GM18505 (cell line): ENCODE measurements around the gene PLCXD1.
"Not testable (repeated sequence)": the region's sequence is repeated elsewhere in the genome, so short reads cannot be mapped to it uniquely, and the experiment has no call there.

Experiments
- ATAC-seq: cut with Tn5 transposase; IDR thresholded peaks from one replicate; pipeline ENCODE4 v1.9.1; 2021; ENCODE audit not compliant: unreplicated experiment
- POLR2A ChIP-seq: IDR thresholded peaks from 4 replicates; pipeline ENCODE4 v1.6.1; 2011; ENCODE audit warnings: borderline replicate concordance; ENCODE audit not compliant: insufficient read depth, insufficient read length; ENCODE audit errors: extremely low read depth

PLCXD1 gene

GRCh38 chrX:349196-349595 is 68.0 kb downstream of the PLCXD1 start:
- no peak for TF ChIP-seq POLR2A
- ATAC-seq, result no peak

DNA sequence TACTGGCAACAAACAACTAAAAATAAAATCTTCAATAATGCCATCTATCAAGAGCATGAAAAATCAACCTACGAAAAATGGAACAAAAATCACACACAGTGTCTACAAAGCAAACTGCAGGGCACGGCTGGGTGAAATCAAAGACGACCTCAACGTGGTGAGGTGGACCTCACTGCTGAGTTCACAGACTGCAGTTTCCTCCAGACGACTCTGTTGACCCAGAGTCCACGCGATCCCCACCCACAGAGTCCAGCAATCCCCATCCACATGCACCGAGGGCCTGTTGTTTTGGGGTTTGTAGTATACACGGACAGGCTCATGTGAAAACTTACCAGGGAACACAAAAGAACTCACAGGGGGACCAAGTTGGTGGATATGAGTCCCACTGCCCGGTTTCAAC is 68.5 kb downstream of the PLCXD1 start:
- no peak for TF ChIP-seq POLR2A
- no peak for ATAC-seq

DNA sequence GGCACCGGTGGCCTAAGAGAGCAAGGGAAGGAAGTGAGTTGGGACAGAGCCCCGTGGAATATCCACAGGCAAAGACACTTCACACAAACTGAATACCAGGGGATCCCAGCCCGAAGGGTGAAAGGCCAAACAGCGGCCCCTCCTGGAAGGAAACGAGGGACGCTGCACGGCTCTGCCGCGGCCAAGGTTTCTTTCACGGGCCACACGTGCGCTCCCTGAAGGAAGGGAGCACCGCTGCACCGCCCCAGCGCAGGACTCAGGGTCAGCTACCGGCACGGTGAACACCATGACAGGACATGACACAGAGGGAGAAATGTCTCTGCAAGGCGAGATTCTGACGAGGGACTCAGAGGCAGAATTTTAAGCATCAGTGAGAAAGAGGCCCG is 69.0 kb downstream of the PLCXD1 start:
- no peak for TF ChIP-seq POLR2A
- no peak for ATAC-seq

- no peak for ATAC-seq
- TF ChIP-seq POLR2A, result no peak
Observed at GRCh38 chrX:350534-351323, 69.5 kb downstream of the PLCXD1 start.

- ATAC-seq, result not testable (repeated sequence)
Observed at GRCh38 chrX:351324-351641, 70.1 kb downstream of the PLCXD1 start.

- no peak for TF ChIP-seq POLR2A
- no peak for ATAC-seq
Observed at GRCh38 chrX:351736-352135, 70.6 kb downstream of the PLCXD1 start.

GRCh38 chrX:352181-352580 is 71.0 kb downstream of the PLCXD1 start:
- TF ChIP-seq POLR2A, result no peak
- no peak for ATAC-seq

DNA sequence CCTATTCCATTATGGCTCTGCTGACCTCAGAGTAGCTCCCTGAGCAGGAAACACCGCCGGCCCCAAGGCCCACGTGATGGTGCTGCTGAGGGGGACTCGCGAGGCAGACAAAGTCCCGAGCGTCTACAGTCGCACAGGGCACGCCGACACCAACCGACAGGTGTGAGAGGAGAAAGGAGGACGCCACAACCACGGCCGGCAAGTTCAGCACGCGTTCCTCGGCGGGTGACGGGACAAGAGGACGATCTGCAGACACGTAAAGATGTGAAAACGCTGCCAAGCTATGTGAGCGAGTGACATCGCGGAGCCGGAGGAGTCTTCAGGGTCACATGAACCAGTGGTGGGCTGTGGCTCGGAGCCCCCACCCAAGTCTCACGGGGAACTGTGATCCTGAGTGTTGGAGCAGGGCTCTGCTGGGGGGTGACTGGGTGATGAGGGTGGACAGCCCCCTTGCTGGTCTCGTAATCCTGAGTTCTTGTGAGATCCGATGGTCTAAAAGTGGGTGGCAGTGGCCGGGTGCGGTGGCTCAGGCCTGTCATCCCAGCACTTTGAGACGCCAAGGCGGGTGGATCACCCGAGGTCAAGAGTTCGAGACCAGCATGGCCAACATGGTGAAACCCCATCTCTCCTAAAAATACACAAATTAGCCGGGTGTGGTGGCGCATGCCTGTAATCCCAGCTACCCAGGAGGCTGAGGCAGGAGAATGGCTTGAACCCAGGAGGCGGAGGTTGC is 71.6 kb downstream of the PLCXD1 start:
- TF ChIP-seq POLR2A, result no peak
- no peak for ATAC-seq
